ENCODE results near the gene PDE4D.
"Not testable (repeated sequence)": the region's sequence is repeated elsewhere in the genome, so short reads cannot be mapped to it uniquely, and the experiment has no call there.

Gene PDE4D

GRCh38 chr5:59575648-59576445 is 317.7 kb downstream of the PDE4D start:
- no peak for DNase-seq

GRCh38 chr5:59573509-59573908 is 320.0 kb downstream of the PDE4D start:
- not testable (repeated sequence) for DNase-seq

DNA sequence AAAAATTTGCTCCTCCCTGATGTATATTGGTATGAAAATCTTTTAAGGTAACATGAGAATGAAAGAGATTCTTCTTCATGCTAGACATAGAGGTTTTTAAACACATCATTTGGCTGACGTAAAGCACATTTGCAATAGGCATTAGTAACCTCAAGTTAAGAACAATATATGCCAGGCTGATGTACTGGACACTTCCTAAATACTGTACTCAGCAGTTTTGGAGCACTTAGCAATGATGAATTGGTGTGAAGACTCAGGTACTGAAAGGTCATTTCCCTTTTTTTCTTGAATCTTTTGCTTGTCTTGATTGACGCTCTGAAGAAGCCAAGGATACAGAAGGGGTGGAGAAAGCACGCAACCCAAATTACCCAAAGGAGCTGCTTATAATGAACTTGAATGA is 322.5 kb downstream of the PDE4D start:
- DNase-seq = no peak

GRCh38 chr5:59569608-59570334 is 323.8 kb downstream of the PDE4D start:
- DNase-seq = no peak

GRCh38 chr5:59569158-59569557 is 324.4 kb downstream of the PDE4D start:
- no peak for DNase-seq

- DNase-seq = no peak
These were observed 325.4 kb downstream of the PDE4D start for GRCh38 chr5:59568161-59568560.

GRCh38 chr5:59565551-59565950 is 328.0 kb downstream of the PDE4D start:
- DNase-seq = no peak

- DNase-seq = no peak
These were observed 328.6 kb downstream of the PDE4D start for GRCh38 chr5:59564895-59565294.

DNA sequence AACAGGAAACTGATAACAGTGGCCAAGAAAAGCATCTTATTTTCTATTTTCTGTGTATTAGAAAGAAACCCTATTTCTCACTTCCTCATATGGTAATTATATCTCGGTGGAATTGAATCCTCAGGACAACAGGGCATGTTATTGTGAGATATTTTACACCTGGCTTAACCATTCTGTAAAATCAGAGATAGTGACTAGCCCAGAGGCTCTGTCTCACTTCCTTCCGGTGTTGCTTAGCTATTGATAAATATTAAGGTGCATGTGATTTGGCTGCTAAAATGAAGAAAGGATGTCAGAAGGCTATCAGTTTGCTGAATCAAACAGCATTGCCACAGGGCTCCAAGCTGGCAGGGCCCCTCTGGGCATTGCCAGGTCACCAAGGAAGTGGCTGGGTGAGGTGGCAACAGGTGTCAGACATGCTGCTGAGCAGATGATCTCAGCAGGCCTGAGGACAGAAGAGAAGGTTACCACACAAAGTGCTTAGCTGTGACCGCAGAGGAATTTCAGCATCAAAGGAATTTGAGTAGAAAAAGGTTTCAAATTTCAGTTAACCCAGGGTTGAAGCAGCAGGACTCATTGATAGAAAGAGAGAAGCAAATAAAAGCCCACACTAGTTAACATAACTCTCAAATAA is 330.7 kb downstream of the PDE4D start:
- DNase-seq = no peak

GRCh38 chr5:59560553-59560952 is 333.0 kb downstream of the PDE4D start:
- DNase-seq = no peak

DNA sequence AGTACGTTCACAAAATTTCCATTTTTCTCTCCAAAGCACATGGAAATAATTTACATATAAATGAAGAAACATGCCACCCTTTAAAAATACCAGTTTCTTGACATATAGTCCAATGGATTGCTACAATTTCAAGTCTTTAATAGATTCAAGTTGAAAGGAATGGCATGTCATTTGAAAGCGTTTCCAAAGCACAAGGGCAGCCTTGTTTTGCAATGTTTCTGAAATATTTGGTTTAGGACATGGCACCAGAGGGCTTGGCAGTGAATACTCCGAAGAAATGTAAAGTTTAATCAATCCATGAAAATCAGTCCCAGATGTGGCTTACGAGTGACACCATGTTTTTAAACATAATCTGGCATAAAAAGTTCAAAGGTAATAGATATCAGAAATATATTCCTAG is 333.7 kb downstream of the PDE4D start:
- DNase-seq = no peak

GRCh38 chr5:59559323-59559722 is 334.2 kb downstream of the PDE4D start:
- no peak for DNase-seq

GRCh38 chr5:59558501-59558900 is 335.0 kb downstream of the PDE4D start:
- DNase-seq = no peak

DNA sequence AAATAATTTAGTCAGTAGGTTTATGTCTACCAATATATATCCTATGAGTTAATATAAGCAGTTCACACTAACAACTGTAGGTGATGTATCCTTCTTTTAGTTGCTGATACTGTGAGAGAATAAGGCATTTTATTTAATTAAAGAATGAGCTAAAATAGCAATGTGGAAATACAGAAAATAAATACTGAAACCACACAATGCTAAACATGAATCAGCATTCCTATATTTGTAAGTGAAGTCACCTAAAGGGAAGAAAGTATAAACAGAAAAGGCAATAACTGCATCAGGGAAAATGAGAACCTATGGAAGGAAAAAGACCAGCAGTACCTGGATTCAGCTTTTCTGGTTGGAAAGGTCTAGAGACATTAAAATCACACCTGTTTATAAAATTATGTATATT is 336.0 kb downstream of the PDE4D start:
- DNase-seq = no peak

- DNase-seq = no peak
These were observed 337.9 kb downstream of the PDE4D start for GRCh38 chr5:59555596-59555995.

DNA sequence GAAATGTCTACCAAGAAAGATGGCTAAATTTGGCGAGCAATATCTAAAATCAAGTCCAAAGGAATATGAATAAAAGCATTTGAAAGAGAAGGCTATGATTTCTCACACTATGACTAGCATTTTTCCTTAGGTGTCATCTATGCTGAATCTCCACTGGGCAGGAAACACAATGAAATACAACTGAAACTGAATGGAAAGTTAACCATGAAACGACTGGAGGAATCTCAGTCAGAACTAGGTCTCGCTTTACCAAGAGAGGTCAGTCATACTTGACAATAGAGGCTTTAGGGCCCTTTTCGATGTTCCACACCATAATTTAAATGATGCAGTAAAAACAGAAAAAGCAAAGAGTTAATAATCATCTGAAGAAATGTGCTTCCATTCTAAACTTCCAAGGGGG is 339.0 kb downstream of the PDE4D start:
- no peak for DNase-seq

GRCh38 chr5:59553992-59554391 is 339.5 kb downstream of the PDE4D start:
- DNase-seq = no peak

- DNase-seq = peak; percentile 92
These were observed 344.6 kb downstream of the PDE4D start for GRCh38 chr5:59548807-59549357.

GRCh38 chr5:59547731-59548130 is 345.8 kb downstream of the PDE4D start:
- DNase-seq = no peak

- DNase-seq = no peak
These were observed 349.0 kb downstream of the PDE4D start for GRCh38 chr5:59544573-59544972.

DNA sequence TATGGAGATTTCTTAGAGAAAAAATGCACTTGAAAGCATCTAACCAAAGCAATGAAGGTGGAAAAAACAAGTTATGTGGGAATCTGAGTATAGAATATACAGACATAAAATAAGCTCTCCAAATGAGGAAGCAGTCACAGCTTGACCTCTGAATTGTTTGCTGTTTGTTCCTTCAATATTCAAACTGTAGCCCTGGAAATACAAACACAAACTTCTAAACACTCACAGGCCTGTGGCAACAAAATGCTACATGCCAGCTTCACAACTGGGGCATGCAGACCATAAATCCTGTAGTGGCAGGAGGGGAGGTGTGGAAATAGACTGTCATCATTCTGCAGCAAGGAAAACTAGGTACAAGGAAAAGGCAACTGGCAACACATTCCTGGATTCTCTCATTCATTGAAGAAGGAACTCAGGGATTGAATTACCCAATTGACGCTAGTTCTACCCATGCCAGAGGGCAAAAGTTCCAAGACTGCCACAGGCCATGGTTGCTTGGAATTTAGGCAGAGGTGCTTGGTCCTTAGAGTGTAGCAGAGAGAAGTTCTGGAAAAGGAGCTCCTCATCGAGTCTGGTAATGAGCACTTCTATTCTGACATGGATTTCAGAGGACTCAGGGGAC is 349.6 kb downstream of the PDE4D start:
- DNase-seq = peak; percentile 25

DNA sequence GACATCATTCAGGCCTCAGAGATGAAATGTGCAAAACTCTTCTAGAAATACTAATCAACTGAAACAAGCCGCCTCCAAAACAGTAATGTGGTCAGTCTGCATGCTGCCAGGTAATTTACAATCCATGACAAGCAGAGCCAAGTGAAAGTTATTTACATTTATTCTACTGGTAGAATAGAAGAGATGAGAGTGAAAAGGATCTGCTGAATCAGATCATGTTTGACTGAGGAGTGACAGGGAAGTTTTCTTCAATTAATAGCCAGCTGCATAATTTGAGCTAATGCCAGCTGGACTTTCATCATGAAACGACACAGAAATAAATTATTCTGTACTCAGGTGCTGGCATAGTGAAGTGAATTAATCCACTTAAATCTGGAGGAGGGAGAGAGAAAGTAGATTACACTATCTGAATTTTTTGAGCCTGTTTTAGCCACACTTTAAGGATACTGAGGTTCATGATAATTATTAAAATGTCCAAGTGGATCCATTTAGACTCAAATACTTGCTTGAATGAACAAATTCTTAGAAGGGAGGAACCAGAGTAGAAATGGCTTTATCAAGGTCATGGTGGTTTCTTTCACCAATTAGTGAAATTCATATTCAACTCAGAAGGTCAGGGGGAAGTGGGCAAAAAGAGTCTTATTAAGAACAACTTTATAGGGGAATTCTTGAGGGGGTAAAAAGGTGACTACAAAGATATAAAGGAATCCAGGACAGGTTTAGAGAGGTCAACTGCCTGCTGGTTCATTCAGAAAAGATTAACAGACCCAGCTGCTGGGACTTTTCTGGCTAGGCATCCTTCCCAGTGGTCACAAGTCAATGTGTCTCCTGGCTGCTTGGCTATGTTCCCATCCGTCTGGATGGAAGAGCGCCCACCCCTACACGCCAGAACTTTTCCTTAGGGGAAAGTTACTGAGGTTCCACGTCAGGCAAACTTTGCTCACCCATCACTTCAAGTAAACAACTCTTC is 350.4 kb downstream of the PDE4D start:
- peak; percentile 58 for DNase-seq
